DND-41 (cell line): ENCODE measurements around the gene GSPT2.

Experiments used
- ATAC-seq: fragments of 200-7000 bp; cut with Tn5 transposase; 3 replicates; pipeline ENCODE4 v1.9.1; 2021; ENCODE audit warnings: low read depth; ENCODE audit not compliant: insufficient read depth
- DNase-seq: peaks from one replicate; pipeline ENCODE4 v3.0.0-alpha.2; 2020
- H2AFZ ChIP-seq: 2 replicates; pipeline ENCODE4 v1.6.0; 2012; ENCODE audit warnings: low read depth, low read length
- H3K27ac ChIP-seq: 2 replicates; pipeline ENCODE4 v1.5.1; 2012; ENCODE audit warnings: low read length, inconsistent platforms
- H3K27me3 ChIP-seq: fragments of 200-600 bp; sonication (generic); 2 replicates; pipeline ENCODE4 v1.6.0; 2012; ENCODE audit warnings: low read length, mild to moderate bottlenecking, inconsistent platforms; ENCODE audit not compliant: insufficient read depth, poor library complexity
- H3K36me3 ChIP-seq: 2 replicates; pipeline ENCODE4 v1.5.1; 2012; ENCODE audit warnings: low read length, inconsistent platforms; ENCODE audit not compliant: insufficient read depth
- H3K4me1 ChIP-seq: 2 replicates; pipeline ENCODE4 v1.5.1; 2012; ENCODE audit warnings: mild to moderate bottlenecking, low read length; ENCODE audit not compliant: insufficient read depth
- H3K4me2 ChIP-seq: 2 replicates; pipeline ENCODE4 v1.6.0; 2012; ENCODE audit warnings: mild to moderate bottlenecking, moderate library complexity, low read length, inconsistent platforms; ENCODE audit not compliant: insufficient read depth
- H3K4me3 ChIP-seq, 2 experiments: fragments of 200-600 bp in 1 of 2; shearing (Covaris generic) in 1 of 2; 2 replicates each; pipeline ENCODE4 v1.5.1; 2012 to 2016; ENCODE audit warnings: inconsistent platforms in 2 of 2, low read length in 2 of 2, mild to moderate bottlenecking in 2 of 2, low read depth in 1 of 2, moderate library complexity in 1 of 2
- H3K79me2 ChIP-seq: 2 replicates; pipeline ENCODE4 v1.6.0; 2012; ENCODE audit warnings: low read length, inconsistent platforms; ENCODE audit not compliant: insufficient read depth
- H3K9ac ChIP-seq: 2 replicates; pipeline ENCODE4 v1.6.0; 2012; ENCODE audit warnings: low read depth, mild to moderate bottlenecking, inconsistent platforms, low read length, moderate library complexity
- H3K9me3 ChIP-seq: 2 replicates; pipeline ENCODE4 v1.5.1; 2012; ENCODE audit warnings: low read length, moderate library complexity, mild to moderate bottlenecking, inconsistent platforms; ENCODE audit not compliant: insufficient read depth, severe bottlenecking
- H4K20me1 ChIP-seq: 2 replicates; pipeline ENCODE4 v1.6.0; 2012; ENCODE audit warnings: low read length; ENCODE audit not compliant: insufficient read depth
- EZH2 ChIP-seq: IDR thresholded peaks from 3 replicates; pipeline ENCODE4 v1.6.1; 2012; ENCODE audit warnings: borderline replicate concordance, low read depth, mild to moderate bottlenecking, moderate library complexity, low read length, inconsistent platforms; ENCODE audit not compliant: severe bottlenecking
- TF ChIP-seq, protein P1 (sequence below): IDR thresholded peaks from 2 replicates; pipeline ENCODE4 v1.5.1; 2012; ENCODE audit warnings: borderline replicate concordance, low read length, moderate library complexity, mild to moderate bottlenecking; ENCODE audit not compliant: poor library complexity, severe bottlenecking; ENCODE audit errors: extremely low read depth

The GSPT2 gene

GRCh38 chrX:51728202-51728601 is 15.0 kb upstream of the GSPT2 start:
- no peaks in the 10 kb centered on the region for H3K9me3 ChIP-seq

GRCh38 chrX:51737091-51737490 is 6.2 kb upstream of the GSPT2 start:
- H3K9ac ChIP-seq, result no peak overlapping the region
- no peak overlapping the region for H3K4me3 ChIP-seq
- no peaks in the 10 kb centered on the region for H3K36me3 ChIP-seq
- TF ChIP-seq, protein P1, sequence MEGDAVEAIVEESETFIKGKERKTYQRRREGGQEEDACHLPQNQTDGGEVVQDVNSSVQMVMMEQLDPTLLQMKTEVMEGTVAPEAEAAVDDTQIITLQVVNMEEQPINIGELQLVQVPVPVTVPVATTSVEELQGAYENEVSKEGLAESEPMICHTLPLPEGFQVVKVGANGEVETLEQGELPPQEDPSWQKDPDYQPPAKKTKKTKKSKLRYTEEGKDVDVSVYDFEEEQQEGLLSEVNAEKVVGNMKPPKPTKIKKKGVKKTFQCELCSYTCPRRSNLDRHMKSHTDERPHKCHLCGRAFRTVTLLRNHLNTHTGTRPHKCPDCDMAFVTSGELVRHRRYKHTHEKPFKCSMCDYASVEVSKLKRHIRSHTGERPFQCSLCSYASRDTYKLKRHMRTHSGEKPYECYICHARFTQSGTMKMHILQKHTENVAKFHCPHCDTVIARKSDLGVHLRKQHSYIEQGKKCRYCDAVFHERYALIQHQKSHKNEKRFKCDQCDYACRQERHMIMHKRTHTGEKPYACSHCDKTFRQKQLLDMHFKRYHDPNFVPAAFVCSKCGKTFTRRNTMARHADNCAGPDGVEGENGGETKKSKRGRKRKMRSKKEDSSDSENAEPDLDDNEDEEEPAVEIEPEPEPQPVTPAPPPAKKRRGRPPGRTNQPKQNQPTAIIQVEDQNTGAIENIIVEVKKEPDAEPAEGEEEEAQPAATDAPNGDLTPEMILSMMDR, result no peak
- TF ChIP-seq EZH2, result no peak
- H4K20me1 ChIP-seq, result no peaks in the 10 kb centered on the region
- no peaks in the 10 kb centered on the region for H3K4me1 ChIP-seq
- no peak for ATAC-seq
- H3K27ac ChIP-seq, result no peak overlapping the region
- no peak overlapping the region for H3K4me2 ChIP-seq
- DNase-seq, result no peak
- H2AFZ ChIP-seq, result no peak overlapping the region
- H3K79me2 ChIP-seq, result no peaks in the 10 kb centered on the region
- H3K9me3 ChIP-seq, result no peaks in the 10 kb centered on the region
- H3K27me3 ChIP-seq, result no peaks in the 10 kb centered on the region

More at GRCh38 chrX:51728202-51728601, 15.0 kb upstream of the GSPT2 start:
- H3K4me1 ChIP-seq, result no peaks in the 10 kb centered on the region
- H3K36me3 ChIP-seq, result no peaks in the 10 kb centered on the region
- no peak for TF ChIP-seq EZH2
- TF ChIP-seq, protein P1, result no peak
- no peak overlapping the region for H3K4me3 ChIP-seq
- H3K9ac ChIP-seq, result no peak overlapping the region
- H2AFZ ChIP-seq, result no peak overlapping the region
- H3K27ac ChIP-seq, result no peak overlapping the region
- H3K4me2 ChIP-seq, result no peak overlapping the region
- ATAC-seq (no peak), DNase-seq (no peak)
- H4K20me1 ChIP-seq, result no peaks in the 10 kb centered on the region
- no peaks in the 10 kb centered on the region for H3K79me2 ChIP-seq
- no peaks in the 10 kb centered on the region for H3K27me3 ChIP-seq

GRCh38 chrX:51742586-51742985 is 656 bp upstream of the GSPT2 start:
- H3K79me2 ChIP-seq, result peaks cover 23% of the 10 kb centered on the region
- peaks cover 6% of the 10 kb centered on the region; the same call in 1 of the 2 replicates for H4K20me1 ChIP-seq
- ATAC-seq (no peak), DNase-seq (peak; percentile 5)
- H2AFZ ChIP-seq, result peak overlapping the region; percentile 86
- H3K9ac ChIP-seq, result peak overlapping the region; percentile 79
- peak overlapping the region; percentile 72 for H3K4me2 ChIP-seq
- TF ChIP-seq, protein P1, result no peak
- no peak for TF ChIP-seq EZH2
- peak overlapping the region; percentile 80 for H3K27ac ChIP-seq
- peaks cover 3% of the 10 kb centered on the region for H3K9me3 ChIP-seq
- peak overlapping the region in 1 of 2 experiments; percentile 82; a peak in 2 of 4 replicates for H3K4me3 ChIP-seq
- H3K4me1 ChIP-seq, result peaks cover 26% of the 10 kb centered on the region
- peaks cover 7% of the 10 kb centered on the region for H3K36me3 ChIP-seq
- no peaks in the 10 kb centered on the region for H3K27me3 ChIP-seq

DNA sequence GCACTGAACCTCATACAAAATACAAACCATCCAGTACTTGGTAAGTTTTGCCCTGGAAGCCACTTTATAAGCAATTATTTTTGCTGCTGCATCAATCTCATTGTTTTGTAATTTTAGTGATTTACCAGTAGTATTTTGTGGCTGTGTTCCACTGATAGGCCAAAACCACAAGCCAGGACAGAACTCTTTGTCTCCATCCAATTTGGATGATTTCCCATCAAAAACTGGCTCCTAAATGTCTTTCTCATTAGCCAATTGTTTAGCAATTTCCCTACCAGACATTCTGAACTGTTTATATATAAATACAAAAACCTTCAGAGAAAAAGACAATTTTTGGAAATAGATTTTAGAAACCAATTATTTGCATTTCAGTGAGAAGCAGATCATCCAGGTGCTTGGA is 4.4 kb downstream of the GSPT2 start:
- no peaks in the 10 kb centered on the region for H3K27me3 ChIP-seq
- peaks cover 23% of the 10 kb centered on the region for H3K79me2 ChIP-seq
- H3K9me3 ChIP-seq, result no peaks in the 10 kb centered on the region
- no peak overlapping the region for H3K27ac ChIP-seq
- peaks cover 7% of the 10 kb centered on the region for H3K36me3 ChIP-seq
- H3K4me3 ChIP-seq, result no peak overlapping the region
- H3K4me2 ChIP-seq, result no peak overlapping the region
- H3K9ac ChIP-seq, result no peak overlapping the region
- H2AFZ ChIP-seq, result no peak overlapping the region
- H3K4me1 ChIP-seq, result peaks cover 21% of the 10 kb centered on the region
- TF ChIP-seq, protein P1, result no peak
- TF ChIP-seq EZH2, result no peak
- H4K20me1 ChIP-seq, result peaks cover 6% of the 10 kb centered on the region; the same call in 1 of the 2 replicates
- DNase-seq, result no peak
- ATAC-seq, result no peak
